IMR-90 (cell line): ENCODE data around the gene SLC6A13. TPM values are rescaled to one million over a fixed set of nuclear protein-coding genes. Genes with fewer than 3 reads are reported as not detected.

Experiments used
- ATAC-seq: fragments of 200-7000 bp; cut with Tn5 transposase; 2 replicates; pipeline ENCODE4 v1.9.1; 2020; ENCODE audit warnings: low read depth, mild to moderate bottlenecking, moderate library complexity
- BruUV-seq: library from RNA; stranded (reverse); fragments of 400-500 nt; replicated peaks from 2 replicates; lab custom pipeline; 2021; lab: Mats Ljungman, UMichigan
- CTCF ChIA-PET: fragments of 300-600 bp; formaldehyde crosslinking; extraction: SDS; loops from one replicate; lab custom pipeline; 2021; ENCODE audit warnings: antibody characterized with exemption; lab: Yijun Ruan, JAX
- POLR2A ChIA-PET: fragments of 300-600 bp; sonication (Branson Sonifier 250); formaldehyde crosslinking; loops from one replicate; lab custom pipeline; 2022; ENCODE audit warnings: antibody characterized with exemption; ENCODE audit not compliant: unreplicated experiment; lab: Charles Lee
- DNase-seq: peaks from one replicate; pipeline ENCODE4 v3.0.0; 2013
- H2AFZ ChIP-seq: replicated peaks from 2 replicates; pipeline ENCODE3; 2013; ENCODE audit warnings: low read length, mild to moderate bottlenecking; ENCODE audit not compliant: poor library complexity
- H2AK5ac ChIP-seq: 2 replicates; pipeline ENCODE4 v1.6.1; 2013; ENCODE audit warnings: low read depth, low read length, inconsistent platforms
- H2AK9ac ChIP-seq: replicated peaks from 2 replicates; pipeline ENCODE3; 2013; ENCODE audit warnings: mild to moderate bottlenecking, low read depth, low read length, moderate library complexity; ENCODE audit not compliant: poor library complexity
- H2BK120ac ChIP-seq: 2 replicates; pipeline ENCODE4 v1.6.1; 2013; ENCODE audit warnings: low read depth, low read length, inconsistent platforms
- H2BK15ac ChIP-seq: 3 replicates; pipeline ENCODE4 v1.6.1; 2013; ENCODE audit warnings: low read depth, low read length, inconsistent platforms
- H2BK20ac ChIP-seq: 2 replicates; pipeline ENCODE4 v1.6.1; 2013; ENCODE audit warnings: low read depth, mild to moderate bottlenecking, inconsistent platforms, low read length, moderate library complexity
- H2BK5ac ChIP-seq: 2 replicates; pipeline ENCODE4 v1.6.1; 2013; ENCODE audit warnings: mild to moderate bottlenecking, low read depth, low read length, inconsistent platforms; ENCODE audit not compliant: poor library complexity, severe bottlenecking
- H3K14ac ChIP-seq: replicated peaks from 2 replicates; pipeline ENCODE4 v1.6.1; 2013; ENCODE audit warnings: low read depth, low read length, inconsistent platforms
- H3K18ac ChIP-seq: 2 replicates; pipeline ENCODE4 v1.6.1; 2013; ENCODE audit warnings: low read depth, low read length, control low read depth
- H3K23ac ChIP-seq: 2 replicates; pipeline ENCODE4 v1.6.1; 2013; ENCODE audit warnings: low read depth, low read length, inconsistent platforms
- H3K27ac ChIP-seq: 2 replicates; pipeline ENCODE4 v1.5.1; 2013; ENCODE audit warnings: mild to moderate bottlenecking, control low read depth, low read length; ENCODE audit not compliant: insufficient read depth
- H3K27me3 ChIP-seq: 2 replicates; pipeline ENCODE4 v1.6.1; 2013; ENCODE audit warnings: low read length; ENCODE audit not compliant: control insufficient read depth, insufficient read depth
- H3K36me3 ChIP-seq: 2 replicates; pipeline ENCODE4 v1.6.1; 2013; ENCODE audit warnings: low read length, mixed read lengths; ENCODE audit not compliant: control insufficient read depth, insufficient read depth
- H3K4ac ChIP-seq: 2 replicates; pipeline ENCODE4 v1.6.1; 2013; ENCODE audit warnings: low read depth, low read length, inconsistent platforms
- H3K4me1 ChIP-seq: 2 replicates; pipeline ENCODE4 v1.6.1; 2013; ENCODE audit warnings: low read length, mixed read lengths; ENCODE audit not compliant: control insufficient read depth, insufficient read depth
- H3K4me2 ChIP-seq: 2 replicates; pipeline ENCODE4 v1.6.1; 2013; ENCODE audit warnings: low read depth, mild to moderate bottlenecking, control low read depth, low read length, moderate library complexity
- H3K4me3 ChIP-seq: 2 replicates; pipeline ENCODE4 v1.5.1; 2013; ENCODE audit warnings: low read depth, mild to moderate bottlenecking, control low read depth, low read length, moderate library complexity; ENCODE audit not compliant: insufficient read depth
- H3K56ac ChIP-seq: 2 replicates; pipeline ENCODE4 v1.6.1; 2013; ENCODE audit warnings: low read length, inconsistent platforms; ENCODE audit not compliant: insufficient read depth; ENCODE audit errors: extremely low read depth
- H3K79me1 ChIP-seq, 2 experiments: 2 replicates each; pipeline ENCODE4 v1.6.1; 2013; ENCODE audit warnings: low read length in 2 of 2, inconsistent platforms in 1 of 2, low read depth in 1 of 2
- H3K9ac ChIP-seq: 2 replicates; pipeline ENCODE4 v1.6.1; 2013; ENCODE audit warnings: low read depth, low read length, control low read depth
- H3K9me1 ChIP-seq: 2 replicates; pipeline ENCODE4 v1.6.1; 2013; ENCODE audit warnings: low read length, inconsistent platforms; ENCODE audit not compliant: insufficient read depth
- H3K9me3 ChIP-seq: 2 replicates; pipeline ENCODE4 v1.6.1; 2013; ENCODE audit warnings: low read length; ENCODE audit not compliant: control insufficient read depth, insufficient read depth
- H4K20me1 ChIP-seq: 2 replicates; pipeline ENCODE4 v1.6.1; 2013; ENCODE audit warnings: low read length, inconsistent platforms; ENCODE audit not compliant: insufficient read depth
- H4K5ac ChIP-seq: 2 replicates; pipeline ENCODE4 v1.6.1; 2013; ENCODE audit warnings: mild to moderate bottlenecking, low read depth, low read length, control low read depth
- H4K8ac ChIP-seq, 2 experiments: 2 replicates each; pipeline ENCODE4 v1.6.1; 2013; ENCODE audit warnings: low read depth in 2 of 2, low read length in 2 of 2, control low read depth in 1 of 2, inconsistent platforms in 1 of 2
- H4K91ac ChIP-seq: 2 replicates; pipeline ENCODE4 v1.6.1; 2013; ENCODE audit warnings: low read depth, low read length, inconsistent platforms; ENCODE audit not compliant: insufficient read depth
- BHLHE40 ChIP-seq: fragments of 150-350 bp; IDR thresholded peaks from 2 replicates; pipeline ENCODE4 v1.6.1; 2016; ENCODE audit warnings: mild to moderate bottlenecking, low read depth, low read length
- CEBPB ChIP-seq: IDR thresholded peaks from 2 replicates; pipeline ENCODE4 v1.6.1; 2012; ENCODE audit warnings: low read depth, low read length, improper control_type of control experiment
- ELK1 ChIP-seq: fragments of 150-350 bp; IDR thresholded peaks from 2 replicates; pipeline ENCODE4 v1.6.1; 2016; ENCODE audit warnings: low read depth, mild to moderate bottlenecking, low read length, moderate library complexity, borderline replicate concordance
- FOS ChIP-seq: fragments of 150-350 bp; IDR thresholded peaks from 2 replicates; pipeline ENCODE4 v1.6.1; 2016; ENCODE audit warnings: low read depth, low read length
- MAFK ChIP-seq: IDR thresholded peaks from 2 replicates; pipeline ENCODE4 v1.6.1; 2012; ENCODE audit warnings: low read depth, low read length, improper control_type of control experiment
- MAZ ChIP-seq: IDR thresholded peaks from 2 replicates; pipeline ENCODE4 v1.6.1; 2012; ENCODE audit warnings: low read depth, mild to moderate bottlenecking, low read length, improper control_type of control experiment, moderate library complexity, borderline replicate concordance
- MXI1 ChIP-seq: IDR thresholded peaks from 2 replicates; pipeline ENCODE4 v1.6.1; 2012; ENCODE audit warnings: low read depth, mild to moderate bottlenecking, low read length, moderate library complexity, borderline replicate concordance
- NFE2L2 ChIP-seq: fragments of 150-350 bp; IDR thresholded peaks from 2 replicates; pipeline ENCODE4 v1.6.1; 2016; ENCODE audit warnings: low read depth, mild to moderate bottlenecking, low read length
- RAD21 ChIP-seq: IDR thresholded peaks from 2 replicates; pipeline ENCODE4 v1.6.1; 2012; ENCODE audit warnings: low read length, improper control_type of control experiment
- RCOR1 ChIP-seq: IDR thresholded peaks from 2 replicates; pipeline ENCODE4 v1.6.1; 2012; ENCODE audit warnings: mild to moderate bottlenecking, low read length, improper control_type of control experiment; ENCODE audit not compliant: insufficient replicate concordance
- RFX5 ChIP-seq: IDR thresholded peaks from 2 replicates; pipeline ENCODE4 v1.8.0; 2012; ENCODE audit warnings: low read depth, mild to moderate bottlenecking, low read length, moderate library complexity
- WGBS, 2 experiments: methylation state at CpG; one replicate each; pipeline versions ENCODE4 v1.1.5 to v1.1.7; 2013; ENCODE audit warnings: missing lambda C conversion rate in 2 of 2; ENCODE audit not compliant: insufficient read length in 1 of 2; ENCODE audit errors: extremely low coverage in 2 of 2; 5-methylcytosine and 5-hydroxymethylcytosine counted together
- dilution Hi-C: fragments of 300-500 bp; cut with HindIII; formaldehyde crosslinking; loops from one replicate; pipeline ENCODE4 v1.14.3; 2018; ENCODE audit warnings: low sequenced_read_pairs; ENCODE audit not compliant: unreplicated experiment
- in situ Hi-C: fragments of 300-500 bp; cut with MboI; formaldehyde crosslinking; loops from 3 replicates; pipeline ENCODE4 v1.14.3; 2019; ENCODE audit warnings: low sequenced_read_pairs, inconsistent platforms, mixed read lengths
- intact Hi-C: fragments of 100-400 bp; cut with micrococcal nuclease; formaldehyde crosslinking; loops from 2 replicates; pipeline ENCODE4 v1.10.0; 2022
- polyA plus RNA-seq, 3 experiments: library from polyadenylated mRNA; depleted of rRNA; stranded (reverse); fragments of >200 nt; gene quantifications; 2 replicates each; pipeline ENCODE4 v1.2.3, GENCODE V29; 2012; ENCODE audit warnings: low replicate concordance in 1 of 3
- total RNA-seq: library from RNA; depleted of rRNA; stranded (reverse); fragments of >200 nt; gene quantifications from 2 replicates; pipeline ENCODE4 v1.2.3, GENCODE V29; 2012
- TF ChIP-seq, protein P1 (sequence below): conservative IDR thresholded peaks from 2 replicates; pipeline ENCODE4 v1.5.1; 2012; ENCODE audit warnings: mild to moderate bottlenecking, low read depth, low read length, improper control_type of control experiment

The SLC6A13 gene
- total and polyA plus RNA-seq, 2 of the 4 experiments (the other 2 are of a cell fraction), result under 0.01 to 0.10 TPM

GRCh38 chr12:242496-242895 lies 20.1 kb downstream of the SLC6A13 start:
- Histone ChIP-seq H2BK5ac (no peak overlapping the region), H3K9me3 (peaks cover 4% of the 10 kb centered on the region; the same call in 1 of the 2 replicates), H3K4me1 (no peaks in the 10 kb centered on the region), H3K9me1 (no peaks in the 10 kb centered on the region), H2AFZ (no peak overlapping the region), H3K23ac (no peak overlapping the region), H3K36me3 (no peaks in the 10 kb centered on the region), H3K27me3 (peaks cover 25% of the 10 kb centered on the region), H3K14ac (no peak overlapping the region), H3K56ac (no peak overlapping the region), H4K91ac (no peak overlapping the region), H4K20me1 (no peaks in the 10 kb centered on the region), H3K4me2 (no peak overlapping the region), H3K27ac (no peak overlapping the region), H3K18ac (no peak overlapping the region), H2AK5ac (no peak overlapping the region), H2BK120ac (no peak overlapping the region), H2AK9ac (no peak overlapping the region), H4K5ac (no peak overlapping the region), H3K4me3 (no peak overlapping the region), H2BK20ac (no peak overlapping the region), H3K4ac (no peak overlapping the region), H3K9ac (no peak overlapping the region), H2BK15ac (no peak overlapping the region), H3K79me1 (no peaks in the 10 kb centered on the region), H4K8ac (no peak overlapping the region)
- in situ Hi-C loops (no loop called here), dilution Hi-C loops (no loop called here), intact Hi-C loops (no loop called here)
- DNase-seq, result no peak
- WGBS, 2 experiments, result 69% methylated on average over 5 of the region's 15 CpGs; no CpG with 5 or more reads in 1 of the 2 experiments
- ATAC-seq, result no peak
- BruUV-seq, result no TSS peak
- no peak for TF ChIP-seq NFE2L2
- TF ChIP-seq CEBPB, result no peak
- TF ChIP-seq MXI1, result no peak
- no peak for TF ChIP-seq BHLHE40
- no peak for TF ChIP-seq MAZ
- TF ChIP-seq RCOR1, result no peak
- TF ChIP-seq RFX5, result no peak
- TF ChIP-seq RAD21, result no peak
- no peak for TF ChIP-seq ELK1
- TF ChIP-seq, protein P1, sequence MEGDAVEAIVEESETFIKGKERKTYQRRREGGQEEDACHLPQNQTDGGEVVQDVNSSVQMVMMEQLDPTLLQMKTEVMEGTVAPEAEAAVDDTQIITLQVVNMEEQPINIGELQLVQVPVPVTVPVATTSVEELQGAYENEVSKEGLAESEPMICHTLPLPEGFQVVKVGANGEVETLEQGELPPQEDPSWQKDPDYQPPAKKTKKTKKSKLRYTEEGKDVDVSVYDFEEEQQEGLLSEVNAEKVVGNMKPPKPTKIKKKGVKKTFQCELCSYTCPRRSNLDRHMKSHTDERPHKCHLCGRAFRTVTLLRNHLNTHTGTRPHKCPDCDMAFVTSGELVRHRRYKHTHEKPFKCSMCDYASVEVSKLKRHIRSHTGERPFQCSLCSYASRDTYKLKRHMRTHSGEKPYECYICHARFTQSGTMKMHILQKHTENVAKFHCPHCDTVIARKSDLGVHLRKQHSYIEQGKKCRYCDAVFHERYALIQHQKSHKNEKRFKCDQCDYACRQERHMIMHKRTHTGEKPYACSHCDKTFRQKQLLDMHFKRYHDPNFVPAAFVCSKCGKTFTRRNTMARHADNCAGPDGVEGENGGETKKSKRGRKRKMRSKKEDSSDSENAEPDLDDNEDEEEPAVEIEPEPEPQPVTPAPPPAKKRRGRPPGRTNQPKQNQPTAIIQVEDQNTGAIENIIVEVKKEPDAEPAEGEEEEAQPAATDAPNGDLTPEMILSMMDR, result no peak
- TF ChIP-seq MAFK, result no peak
- TF ChIP-seq FOS, result no peak
- ChIA-PET CTCF (no interaction called here), POLR2A (no interaction called here)
